ENCODE data around the gene TBCEL. TPM values are rescaled to one million over a fixed set of nuclear protein-coding genes. Genes with fewer than 3 reads are reported as not detected.

Gene TBCEL
- total RNA-seq, 1 experiment from 2014 or later, result 11.6 TPM

- Histone ChIP-seq H2AFZ (no peak overlapping the region), H3K27ac (no peak overlapping the region), H3K9me2 (ENCODE audit: insufficient read depth) (no peaks in the 10 kb centered on the region), H3F3A (ENCODE audit: insufficient read depth, low read depth) (no peaks in the 10 kb centered on the region), H3K36me3 (ENCODE audit: low read depth) (0 out of 2 replicates have a peak, but pooled peaks cover 17% of the 10 kb centered on the region), H4K20me1 (ENCODE audit: insufficient read depth) (no peaks in the 10 kb centered on the region), H3K79me2 (ENCODE audit: low read depth) (no peaks in the 10 kb centered on the region), H3K27me3 (ENCODE audit: insufficient read depth, low read depth) (no peaks in the 10 kb centered on the region), H3K4me3 (no peak overlapping the region), H3K4me2 (no peak overlapping the region), H3K9me3 (ENCODE audit: insufficient read depth, low read depth) (no peaks in the 10 kb centered on the region), H3K4me1 (replicated peaks; ENCODE audit: insufficient read depth) (no peaks in the 10 kb centered on the region)
- no peak for TF ChIP-seq EZH2 (IDR thresholded peaks at IDR 0.05; ENCODE audit: low read depth)
- peak; percentile 63 for TF ChIP-seq CTCF (conservative IDR thresholded peaks at IDR 0.05)
- no peak for DNase-seq
- intact Hi-C loops (cut with micrococcal nuclease; ENCODE audit: unreplicated experiment), result no loop called here
- ChIA-PET CTCF (no interaction called here), POLR2A (ENCODE audit: unreplicated experiment) (no interaction called here)
- BruUV-seq (replicated peaks), result no TSS peak
Observed at GRCh38 chr11:121063728-121064127, 39.8 kb downstream of the TBCEL start.

DNA sequence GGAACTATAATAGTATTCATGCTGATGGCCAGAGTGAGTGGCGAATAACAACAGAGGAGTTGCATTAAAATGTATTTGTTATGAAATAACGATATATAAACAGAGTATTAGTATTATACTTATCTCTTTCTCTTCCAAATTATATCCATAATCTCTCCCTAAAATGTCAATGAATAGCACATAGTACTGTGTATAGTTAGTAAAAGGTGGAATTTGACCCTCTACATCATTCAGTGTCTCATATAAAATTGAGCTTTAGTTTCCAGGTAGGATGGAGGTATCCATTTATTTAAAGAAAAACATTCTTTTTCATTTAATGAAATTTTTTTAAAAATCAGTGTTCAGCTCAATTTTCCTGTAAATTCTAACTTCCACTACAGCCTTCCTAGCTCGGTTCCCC is 42.7 kb downstream of the TBCEL start:
- Histone ChIP-seq H3F3A (ENCODE audit: insufficient read depth, low read depth) (no peaks in the 10 kb centered on the region), H3K27me3 (ENCODE audit: insufficient read depth, low read depth) (no peaks in the 10 kb centered on the region), H3K9me3 (ENCODE audit: insufficient read depth, low read depth) (no peaks in the 10 kb centered on the region), H4K20me1 (ENCODE audit: insufficient read depth) (no peaks in the 10 kb centered on the region), H3K27ac (no peak overlapping the region), H3K9me2 (ENCODE audit: insufficient read depth) (no peaks in the 10 kb centered on the region), H3K4me2 (no peak overlapping the region), H3K79me2 (ENCODE audit: low read depth) (no peaks in the 10 kb centered on the region), H3K4me1 (replicated peaks; ENCODE audit: insufficient read depth) (no peaks in the 10 kb centered on the region), H3K36me3 (ENCODE audit: low read depth) (0 out of 2 replicates have a peak, but pooled peaks cover 8% of the 10 kb centered on the region), H3K4me3 (no peak overlapping the region), H2AFZ (no peak overlapping the region)
- intact Hi-C loops (cut with micrococcal nuclease; ENCODE audit: unreplicated experiment), result no loop called here
- POLR2A ChIA-PET (ENCODE audit: unreplicated experiment), result no interaction called here
- CTCF ChIA-PET, result no interaction called here
- no peak for DNase-seq
- TF ChIP-seq EZH2 (IDR thresholded peaks at IDR 0.05; ENCODE audit: low read depth) (no peak), CTCF (conservative IDR thresholded peaks at IDR 0.05) (no peak)
- BruUV-seq (replicated peaks), result no TSS peak

DNA sequence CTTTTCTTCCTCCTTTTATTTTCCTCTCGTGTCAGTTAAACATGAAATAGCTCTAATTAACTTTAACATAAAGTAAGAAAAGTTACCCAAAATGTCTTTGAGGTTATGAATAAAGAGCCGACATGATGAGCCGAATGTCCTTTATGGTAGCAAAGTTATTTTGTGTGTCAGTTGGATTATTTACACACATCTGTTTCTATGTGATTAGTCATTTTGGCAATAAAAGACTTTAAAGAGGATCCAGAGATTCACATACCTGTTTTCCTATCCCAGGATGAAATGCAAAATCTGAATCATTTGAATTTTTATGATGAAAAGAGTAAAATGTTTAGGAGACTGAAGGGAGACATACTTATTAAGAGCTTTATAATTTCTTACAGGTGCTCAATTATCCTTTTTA is 43.1 kb downstream of the TBCEL start:
- intact Hi-C loops (cut with micrococcal nuclease; ENCODE audit: unreplicated experiment), result no loop called here
- no peaks in the 10 kb centered on the region for H3K4me1 ChIP-seq (replicated peaks; ENCODE audit: insufficient read depth)
- POLR2A ChIA-PET (ENCODE audit: unreplicated experiment), result no interaction called here
- BruUV-seq (replicated peaks), result no TSS peak
- TF ChIP-seq EZH2 (IDR thresholded peaks at IDR 0.05; ENCODE audit: low read depth) (no peak), CTCF (conservative IDR thresholded peaks at IDR 0.05) (no peak)
- CTCF ChIA-PET, result no interaction called here
- no peaks in the 10 kb centered on the region for H4K20me1 ChIP-seq (ENCODE audit: insufficient read depth)
- no peaks in the 10 kb centered on the region for H3K79me2 ChIP-seq (ENCODE audit: low read depth)
- no peak overlapping the region for H3K27ac ChIP-seq
- no peak for DNase-seq
- H3F3A ChIP-seq (ENCODE audit: insufficient read depth, low read depth), result no peaks in the 10 kb centered on the region
- H3K36me3 ChIP-seq (ENCODE audit: low read depth), result 0 out of 2 replicates have a peak, but pooled peaks cover 7% of the 10 kb centered on the region
- no peak overlapping the region for H3K4me3 ChIP-seq
- no peaks in the 10 kb centered on the region for H3K27me3 ChIP-seq (ENCODE audit: insufficient read depth, low read depth)
- H3K9me2 ChIP-seq (ENCODE audit: insufficient read depth), result no peaks in the 10 kb centered on the region
- H2AFZ ChIP-seq, result no peak overlapping the region
- H3K9me3 ChIP-seq (ENCODE audit: insufficient read depth, low read depth), result no peaks in the 10 kb centered on the region
- no peak overlapping the region for H3K4me2 ChIP-seq

Data from PC-9 (cell line).